PC-9 (cell line): ENCODE measurements around the gene ATOH8. TPM values are rescaled to one million over a fixed set of nuclear protein-coding genes. Genes with fewer than 3 reads are reported as not detected.

ENCODE experiments used
- BruUV-seq: library from RNA; stranded (reverse); fragments of 400-500 nt; replicated peaks from 2 replicates; lab custom pipeline; 2021; lab: Mats Ljungman, UMichigan
- CTCF ChIA-PET: fragments of 300-600 bp; sonication (Branson Sonifier 250); formaldehyde crosslinking; loops from one replicate; lab custom pipeline; 2022; ENCODE audit warnings: antibody characterized with exemption; lab: Charles Lee
- POLR2A ChIA-PET: fragments of 300-600 bp; sonication (Branson Sonifier 250); formaldehyde crosslinking; loops from one replicate; lab custom pipeline; 2022; ENCODE audit warnings: antibody characterized with exemption; ENCODE audit not compliant: unreplicated experiment; lab: Charles Lee
- DNase-seq, 2 experiments: peaks; one replicate each; pipeline versions ENCODE4 v3.0.0 to v3.0.0-alpha.2; 2015 to 2022; ENCODE audit warnings: mixed read lengths in 1 of 2
- H2AFZ ChIP-seq: fragments of 200-600 bp; sonication (generic); 2 replicates; pipeline ENCODE4 v1.8.1; 2017; ENCODE audit warnings: antibody characterized with exemption
- H3F3A ChIP-seq: fragments of 200-600 bp; sonication (generic); 2 replicates; pipeline ENCODE4 v1.8.1; 2017; ENCODE audit warnings: antibody characterized with exemption, mild to moderate bottlenecking, low read depth; ENCODE audit not compliant: insufficient read depth
- H3K27ac ChIP-seq: fragments of 200-600 bp; sonication (generic); 2 replicates; pipeline ENCODE4 v1.6.1; 2016; ENCODE audit warnings: mixed run types
- H3K27me3 ChIP-seq: fragments of 200-600 bp; sonication (generic); 2 replicates; pipeline ENCODE4 v1.6.1; 2016; ENCODE audit warnings: low read depth, mixed run types; ENCODE audit not compliant: insufficient read depth
- H3K36me3 ChIP-seq: fragments of 200-600 bp; sonication (generic); 2 replicates; pipeline ENCODE4 v1.6.1; 2016; ENCODE audit warnings: low read depth, mixed run types
- H3K4me1 ChIP-seq: fragments of 200-600 bp; sonication (generic); replicated peaks from 2 replicates; pipeline ENCODE4 v1.6.1; 2016; ENCODE audit warnings: mixed run types; ENCODE audit not compliant: insufficient read depth
- H3K4me2 ChIP-seq: fragments of 200-600 bp; sonication (generic); 2 replicates; pipeline ENCODE4 v1.6.1; 2017; ENCODE audit warnings: mixed run types
- H3K4me3 ChIP-seq: fragments of 200-600 bp; sonication (generic); 2 replicates; pipeline ENCODE4 v1.6.1; 2016; ENCODE audit warnings: mixed run types
- H3K79me2 ChIP-seq: fragments of 200-600 bp; sonication (generic); 2 replicates; pipeline ENCODE4 v1.6.1; 2017; ENCODE audit warnings: low read depth, mixed run types
- H3K9me2 ChIP-seq: fragments of 200-600 bp; sonication (generic); 2 replicates; pipeline ENCODE4 v1.8.1; 2017; ENCODE audit warnings: mild to moderate bottlenecking; ENCODE audit not compliant: insufficient read depth
- H3K9me3 ChIP-seq: fragments of 200-600 bp; sonication (generic); 2 replicates; pipeline ENCODE4 v1.8.1; 2016; ENCODE audit warnings: low read depth; ENCODE audit not compliant: insufficient read depth
- H4K20me1 ChIP-seq: fragments of 200-600 bp; sonication (generic); 2 replicates; pipeline ENCODE4 v1.8.1; 2017; ENCODE audit not compliant: insufficient read depth
- EZH2 ChIP-seq: fragments of 200-600 bp; sonication (generic); IDR thresholded peaks from 2 replicates; pipeline ENCODE4 v1.8.0; 2017; ENCODE audit warnings: antibody characterized with exemption, low read depth
- intact Hi-C: fragments of 100-400 bp; cut with micrococcal nuclease; formaldehyde crosslinking; loops from one replicate; pipeline ENCODE4 v1.10.0; 2022; ENCODE audit not compliant: unreplicated experiment
- total RNA-seq: library from RNA; stranded (reverse); gene quantifications from 2 replicates; pipeline ENCODE4 v1.2.3, GENCODE V29; 2021
- TF ChIP-seq, protein P1 (sequence below): fragments of 200-600 bp; sonication (generic); conservative IDR thresholded peaks from 2 replicates; pipeline ENCODE4 v1.6.1; 2017; ENCODE audit warnings: mixed run types, antibody characterized with exemption, mild to moderate bottlenecking, moderate library complexity

The ATOH8 gene
- total RNA-seq, 1 experiment from 2014 or later = not detected

DNA sequence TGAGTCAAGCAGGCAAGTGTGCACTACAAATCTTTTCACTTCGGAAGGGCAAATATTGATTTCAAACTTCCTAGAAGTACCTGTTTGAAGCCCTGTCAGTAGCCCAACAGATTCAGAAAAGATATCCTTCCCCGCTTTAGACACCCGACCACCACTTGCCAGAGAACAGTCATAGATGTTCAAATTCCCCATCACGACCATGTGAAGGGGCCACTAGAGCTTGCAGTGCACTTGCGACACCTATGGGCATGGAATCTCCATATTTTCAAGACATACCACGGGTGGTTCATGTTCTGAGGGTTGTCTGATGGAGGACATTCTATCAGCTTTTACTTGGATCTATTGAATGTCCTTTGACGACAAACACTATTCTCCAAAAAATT, 35.8 kb upstream of the ATOH8 start:
- H3K9me3 ChIP-seq = no peaks in the 10 kb centered on the region
- POLR2A ChIA-PET = no interaction called here
- no peak overlapping the region for H3K4me3 ChIP-seq
- intact Hi-C loops = no loop called here
- no peaks in the 10 kb centered on the region for H4K20me1 ChIP-seq
- H3K9me2 ChIP-seq = no peaks in the 10 kb centered on the region
- no peaks in the 10 kb centered on the region for H3K79me2 ChIP-seq
- no peak for DNase-seq
- CTCF ChIA-PET = no interaction called here
- no TSS peak for BruUV-seq
- H3K36me3 ChIP-seq = no peaks in the 10 kb centered on the region
- no peak overlapping the region for H2AFZ ChIP-seq
- no peaks in the 10 kb centered on the region for H3F3A ChIP-seq
- H3K4me2 ChIP-seq = no peak overlapping the region
- no peaks in the 10 kb centered on the region for H3K27me3 ChIP-seq
- no peaks in the 10 kb centered on the region for H3K4me1 ChIP-seq
- TF ChIP-seq, protein P1, sequence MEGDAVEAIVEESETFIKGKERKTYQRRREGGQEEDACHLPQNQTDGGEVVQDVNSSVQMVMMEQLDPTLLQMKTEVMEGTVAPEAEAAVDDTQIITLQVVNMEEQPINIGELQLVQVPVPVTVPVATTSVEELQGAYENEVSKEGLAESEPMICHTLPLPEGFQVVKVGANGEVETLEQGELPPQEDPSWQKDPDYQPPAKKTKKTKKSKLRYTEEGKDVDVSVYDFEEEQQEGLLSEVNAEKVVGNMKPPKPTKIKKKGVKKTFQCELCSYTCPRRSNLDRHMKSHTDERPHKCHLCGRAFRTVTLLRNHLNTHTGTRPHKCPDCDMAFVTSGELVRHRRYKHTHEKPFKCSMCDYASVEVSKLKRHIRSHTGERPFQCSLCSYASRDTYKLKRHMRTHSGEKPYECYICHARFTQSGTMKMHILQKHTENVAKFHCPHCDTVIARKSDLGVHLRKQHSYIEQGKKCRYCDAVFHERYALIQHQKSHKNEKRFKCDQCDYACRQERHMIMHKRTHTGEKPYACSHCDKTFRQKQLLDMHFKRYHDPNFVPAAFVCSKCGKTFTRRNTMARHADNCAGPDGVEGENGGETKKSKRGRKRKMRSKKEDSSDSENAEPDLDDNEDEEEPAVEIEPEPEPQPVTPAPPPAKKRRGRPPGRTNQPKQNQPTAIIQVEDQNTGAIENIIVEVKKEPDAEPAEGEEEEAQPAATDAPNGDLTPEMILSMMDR = 0 out of 2 replicates have a peak, but pooled peaks have one; percentile 15
- TF ChIP-seq EZH2 = no peak
- H3K27ac ChIP-seq = no peak overlapping the region

DNA sequence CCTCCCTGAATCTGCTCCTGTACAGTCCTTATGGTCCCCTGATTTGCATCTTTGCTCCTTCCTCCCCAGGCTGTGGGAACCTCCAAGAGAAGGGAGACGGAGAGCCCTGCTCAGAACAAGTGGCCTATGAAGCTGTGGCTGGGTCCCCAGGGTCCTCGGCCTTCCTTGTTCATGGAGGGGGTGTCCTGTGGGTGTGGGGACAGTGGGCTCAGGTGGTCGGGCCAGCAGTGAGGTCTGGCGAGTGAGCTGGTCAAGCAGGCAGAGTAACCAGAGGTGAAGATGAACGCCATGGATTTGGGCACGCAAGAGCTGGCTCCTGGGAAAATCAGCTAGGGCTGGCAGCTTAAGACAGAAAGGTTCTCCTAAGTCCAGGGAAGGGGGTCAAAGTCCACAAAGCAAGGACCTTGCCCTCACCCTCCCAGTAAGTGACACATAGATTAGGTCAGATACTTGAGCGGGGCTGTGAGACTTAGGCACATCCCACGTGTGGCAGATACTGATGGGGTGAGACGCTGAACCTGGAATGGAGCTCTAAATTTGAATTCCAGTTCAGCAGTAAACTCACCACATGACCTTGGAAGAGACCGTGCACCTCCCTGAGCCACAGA, 34.8 kb upstream of the ATOH8 start:
- Histone ChIP-seq H3K36me3 (no peaks in the 10 kb centered on the region), H3K4me3 (no peak overlapping the region), H3K27me3 (no peaks in the 10 kb centered on the region), H3F3A (no peaks in the 10 kb centered on the region), H3K79me2 (no peaks in the 10 kb centered on the region), H3K4me2 (no peak overlapping the region), H4K20me1 (no peaks in the 10 kb centered on the region), H3K9me2 (no peaks in the 10 kb centered on the region), H3K4me1 (no peaks in the 10 kb centered on the region), H2AFZ (no peak overlapping the region), H3K9me3 (no peaks in the 10 kb centered on the region), H3K27ac (no peak overlapping the region)
- ChIA-PET CTCF (interaction anchor here (1.6 kb wide), 1 partner anchor 10 kb away, joined by 7 read pairs; no protein-coding TSS in a partner anchor), POLR2A (no interaction called here)
- TF ChIP-seq, protein P1 = no peak
- no peak for TF ChIP-seq EZH2
- BruUV-seq = no TSS peak
- intact Hi-C loops = no loop called here
- DNase-seq = no peak

- no peaks in the 10 kb centered on the region for H3K79me2 ChIP-seq
- no peak overlapping the region for H3K27ac ChIP-seq
- H3K36me3 ChIP-seq = no peaks in the 10 kb centered on the region
- no peak overlapping the region for H2AFZ ChIP-seq
- H3K9me3 ChIP-seq = no peaks in the 10 kb centered on the region
- H3K4me3 ChIP-seq = no peak overlapping the region
- no peak for DNase-seq
- CTCF ChIA-PET = interaction anchor here (1.6 kb wide), 1 partner anchor 9 kb away, joined by 7 read pairs; no protein-coding TSS in a partner anchor
- H4K20me1 ChIP-seq = no peaks in the 10 kb centered on the region
- no peak overlapping the region for H3K4me2 ChIP-seq
- POLR2A ChIA-PET = interaction anchor here (0.6 kb wide), 1 partner anchor 159 kb away, joined by 3 read pairs; no protein-coding TSS in a partner anchor
- TF ChIP-seq, protein P1 = no peak
- no peak for TF ChIP-seq EZH2
- no TSS peak for BruUV-seq
- H3K9me2 ChIP-seq = no peaks in the 10 kb centered on the region
- no peaks in the 10 kb centered on the region for H3K4me1 ChIP-seq
- H3K27me3 ChIP-seq = no peaks in the 10 kb centered on the region
- intact Hi-C loops = no loop called here
- H3F3A ChIP-seq = no peaks in the 10 kb centered on the region
Observed at GRCh38 chr2:85719609-85720240, 34.1 kb upstream of the ATOH8 start.
